NB4 (cell line): ENCODE data around the gene JAK3.

Experiments used
- DNase-seq: peaks from one replicate; pipeline ENCODE4 v3.0.0; 2010; ENCODE audit warnings: low read depth
- H3K4me3 ChIP-seq: one replicate; pipeline ENCODE4 v1.5.1; 2011; ENCODE audit warnings: mild to moderate bottlenecking, low read depth, low read length, moderate library complexity
- CTCF ChIP-seq: IDR thresholded peaks from one replicate; pipeline ENCODE4 v1.5.1; 2012; ENCODE audit warnings: low read depth, low read length
- MAX ChIP-seq: IDR thresholded peaks from 2 replicates; pipeline ENCODE4 v1.6.1; 2011; ENCODE audit warnings: low read depth, low read length
- MYC ChIP-seq: IDR thresholded peaks from 2 replicates; pipeline ENCODE4 v1.6.1; 2011; ENCODE audit warnings: low read depth, low read length
- POLR2A ChIP-seq: IDR thresholded peaks from 2 replicates; pipeline ENCODE4 v1.6.1; 2011; ENCODE audit warnings: mild to moderate bottlenecking; ENCODE audit not compliant: insufficient read length; ENCODE audit errors: extremely low read depth

The JAK3 gene

GRCh38 chr19:17796013-17796837 lies 51.6 kb downstream of the JAK3 start:
- TF ChIP-seq POLR2A (no peak), CTCF (no peak), MAX (no peak), MYC (no peak)
- DNase-seq, result no peak
- H3K4me3 ChIP-seq, result no peak overlapping the region

- no peak overlapping the region for H3K4me3 ChIP-seq
- DNase-seq, result no peak
- TF ChIP-seq MAX (no peak), POLR2A (no peak), CTCF (no peak), MYC (no peak)
These were observed 52.3 kb downstream of the JAK3 start for GRCh38 chr19:17795495-17795856.

- no peak for DNase-seq
- H3K4me3 ChIP-seq, result no peak within 1 kb of the TSS
- TF ChIP-seq CTCF (no peak), MAX (no peak), POLR2A (no peak), MYC (no peak)
These were observed 52.9 kb downstream of the JAK3 start, which contains the start of gene B3GNT3 for GRCh38 chr19:17794731-17795494. Gene B3GNT3, plus strand, starts transcription at chr19:17795138. Its CDS starts 12,670 bp downstream, at chr19:17807808.

- DNase-seq, result no peak
- TF ChIP-seq MYC (no peak), MAX (no peak)
- H3K4me3 ChIP-seq, result no peak overlapping the region
These were observed 53.4 kb downstream of the JAK3 start for GRCh38 chr19:17794412-17794730.

GRCh38 chr19:17790059-17790780 lies 57.6 kb downstream of the JAK3 start:
- TF ChIP-seq MAX, result no peak
- no peak for TF ChIP-seq POLR2A
- no peak for TF ChIP-seq MYC
- no peak for TF ChIP-seq CTCF
- no peak for DNase-seq
- H3K4me3 ChIP-seq, result no peak overlapping the region

GRCh38 chr19:17788632-17789031 lies 59.1 kb downstream of the JAK3 start:
- no peak for TF ChIP-seq MYC
- TF ChIP-seq POLR2A, result no peak
- no peak for TF ChIP-seq MAX
- no peak for TF ChIP-seq CTCF
- DNase-seq, result no peak
- no peak overlapping the region for H3K4me3 ChIP-seq
